Right renal pelvis (tissue), 4 donors: Measurements from ENCODE around the gene MAN2B2. TPM values are rescaled to one million over a fixed set of nuclear protein-coding genes. Genes with fewer than 3 reads are reported as not detected.
A peak's percentile ranks its signal among the peaks of the same experiment; 100 is the strongest.
"Not testable (repeated sequence)": the region's sequence is repeated elsewhere in the genome, so short reads cannot be mapped to it uniquely, and the experiment has no call there.

Experiments used
- DNase-seq, 4 donors: peaks; one replicate each; pipeline ENCODE4 v3.0.0-alpha.2; 2013; ENCODE audit warnings: low read depth in 4 of 4, low spot score in 3 of 4, missing footprints in 1 of 4
- polyA plus RNA-seq, 4 donors: library from polyadenylated mRNA; unstranded; fragments of 120-200 nt; gene quantifications; one replicate each; pipeline ENCODE4 v1.2.1, GENCODE V29; 2013; ENCODE audit not compliant: insufficient read length in 4 of 4

Gene MAN2B2
- polyA plus RNA-seq, 4 donors = 17.9 to 19.5 (median 18.3) TPM

DNA sequence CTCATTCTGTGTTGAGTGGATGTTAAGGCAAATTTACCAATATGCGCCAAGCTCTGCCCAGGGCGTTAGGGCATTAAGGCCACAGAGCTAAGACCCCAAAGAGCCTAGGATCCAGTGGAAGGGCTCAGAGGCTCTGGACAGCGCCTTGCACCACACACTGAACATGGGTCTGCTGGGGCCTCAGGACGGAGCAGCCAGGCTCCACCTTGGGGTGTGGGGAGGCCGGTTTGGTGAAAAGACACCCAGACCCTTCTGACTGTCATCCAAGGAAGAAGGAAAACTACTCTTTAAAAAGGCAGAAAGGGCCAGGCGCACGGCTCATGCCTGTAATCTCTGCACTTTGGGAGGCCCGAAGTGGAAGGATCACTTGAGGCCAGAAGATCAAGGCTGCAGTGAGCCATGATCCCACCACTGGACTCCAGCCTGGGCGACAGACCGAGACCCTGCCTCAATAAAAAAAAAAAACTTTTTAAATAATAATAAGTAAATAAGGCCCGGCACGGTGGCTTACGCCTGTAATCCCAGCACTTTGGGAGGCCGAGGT, 64.2 kb downstream of the MAN2B2 start:
- no peak for DNase-seq

DNA sequence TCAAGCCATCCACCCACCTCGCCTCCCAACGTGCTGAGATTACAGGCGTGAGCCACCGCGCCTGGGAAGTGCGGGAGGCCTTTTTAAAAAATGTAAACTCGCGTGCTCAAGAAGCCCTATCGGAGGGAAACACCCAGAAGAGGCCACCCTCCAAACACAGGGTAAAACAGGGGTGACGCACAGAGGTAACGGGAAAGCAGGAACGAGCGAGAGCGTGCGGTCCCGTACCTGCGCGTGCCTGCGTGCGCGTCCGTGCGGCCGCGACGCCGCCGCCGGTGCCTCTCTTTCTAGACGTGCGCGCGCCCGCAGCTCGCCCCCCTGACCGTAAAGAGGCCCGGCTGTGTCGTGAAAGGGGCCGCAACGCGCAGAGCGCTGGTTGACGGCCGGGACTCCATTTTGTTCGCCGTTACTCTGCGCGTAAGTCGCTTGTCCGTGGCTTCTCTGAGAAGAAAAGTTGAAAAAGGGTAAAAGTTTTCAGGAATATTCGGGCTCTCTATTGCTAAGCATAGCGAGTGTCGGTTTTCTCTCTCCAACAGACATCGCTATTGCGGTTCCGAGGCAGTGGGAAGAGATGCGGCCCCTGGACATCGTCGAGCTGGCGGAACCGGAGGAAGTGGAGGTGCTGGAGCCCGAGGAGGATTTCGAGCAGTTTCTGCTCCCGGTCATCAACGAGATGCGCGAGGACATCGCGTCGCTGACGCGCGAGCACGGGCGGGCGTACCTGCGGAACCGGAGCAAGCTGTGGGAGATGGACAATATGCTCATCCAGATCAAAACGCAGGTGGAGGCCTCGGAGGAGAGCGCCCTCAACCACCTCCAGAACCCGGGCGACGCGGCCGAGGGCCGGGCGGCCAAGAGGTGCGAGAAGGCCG, 65.5 kb downstream of the MAN2B2 start, which contains the start of gene MRFAP1:
MRFAP1 (plus strand) TSS at position 394 of the 872 bp plus-strand sequence; CDS start at position 572, 178 bp downstream.
- peak; percentile 86 to 91 (median 88) for DNase-seq

DNA sequence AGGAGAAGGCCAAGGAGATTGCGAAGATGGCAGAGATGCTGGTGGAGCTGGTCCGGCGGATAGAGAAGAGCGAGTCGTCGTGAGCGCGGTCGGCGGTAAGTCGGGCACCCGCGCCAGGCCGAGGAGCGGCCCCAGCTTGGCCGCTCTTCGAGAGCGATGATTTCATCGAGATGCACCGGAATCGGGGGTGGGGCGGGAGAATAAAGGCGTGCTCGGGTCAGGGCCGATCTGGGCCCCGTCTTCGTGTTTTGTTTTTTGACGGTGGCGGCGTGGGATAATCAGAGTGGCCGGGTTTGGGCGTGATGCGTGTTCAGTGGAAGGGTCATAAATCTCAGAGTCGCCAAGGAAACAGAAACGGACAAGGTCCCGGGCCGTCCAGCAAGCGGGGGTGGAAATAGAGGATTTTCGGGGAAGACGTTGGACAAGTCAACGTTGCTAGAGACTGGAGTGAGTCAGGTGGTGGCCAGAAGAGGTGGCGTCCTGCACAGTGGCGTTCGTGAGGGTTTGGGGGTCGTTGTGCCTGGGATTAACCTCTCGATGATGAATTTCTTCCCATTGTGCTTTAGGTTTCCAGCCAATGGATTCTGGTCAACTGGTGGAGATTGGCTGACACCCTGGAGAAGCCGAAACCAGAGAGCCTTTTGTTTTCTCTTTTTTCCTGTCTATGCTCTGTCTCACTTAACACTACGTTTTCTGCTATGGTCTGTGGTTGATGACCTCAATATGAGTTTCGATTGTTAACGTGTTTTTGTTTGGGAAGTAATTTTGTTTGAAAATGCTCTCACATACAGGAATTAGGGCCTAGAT, 66.4 kb downstream of the MAN2B2 start:
- DNase-seq = peak in 2 of 4 donors; percentile 39 to 41

DNA sequence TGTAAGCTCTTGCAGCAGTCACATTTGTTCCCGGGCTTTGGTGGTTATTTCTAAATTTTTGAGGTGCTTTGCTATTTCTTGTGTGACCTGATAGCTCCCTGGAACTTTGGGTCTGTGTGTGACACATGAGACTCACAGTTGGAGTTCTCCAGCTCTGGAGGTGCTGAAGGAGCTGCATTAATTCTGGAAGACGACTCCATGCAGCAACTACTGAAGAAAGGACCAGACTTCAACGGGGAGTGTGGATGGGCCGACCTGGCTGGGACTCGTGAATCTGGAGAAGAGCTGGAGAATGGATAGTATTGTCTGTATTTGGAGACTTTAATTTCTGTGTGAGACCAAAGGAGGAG, 67.0 kb downstream of the MAN2B2 start:
- no peak for DNase-seq

DNA sequence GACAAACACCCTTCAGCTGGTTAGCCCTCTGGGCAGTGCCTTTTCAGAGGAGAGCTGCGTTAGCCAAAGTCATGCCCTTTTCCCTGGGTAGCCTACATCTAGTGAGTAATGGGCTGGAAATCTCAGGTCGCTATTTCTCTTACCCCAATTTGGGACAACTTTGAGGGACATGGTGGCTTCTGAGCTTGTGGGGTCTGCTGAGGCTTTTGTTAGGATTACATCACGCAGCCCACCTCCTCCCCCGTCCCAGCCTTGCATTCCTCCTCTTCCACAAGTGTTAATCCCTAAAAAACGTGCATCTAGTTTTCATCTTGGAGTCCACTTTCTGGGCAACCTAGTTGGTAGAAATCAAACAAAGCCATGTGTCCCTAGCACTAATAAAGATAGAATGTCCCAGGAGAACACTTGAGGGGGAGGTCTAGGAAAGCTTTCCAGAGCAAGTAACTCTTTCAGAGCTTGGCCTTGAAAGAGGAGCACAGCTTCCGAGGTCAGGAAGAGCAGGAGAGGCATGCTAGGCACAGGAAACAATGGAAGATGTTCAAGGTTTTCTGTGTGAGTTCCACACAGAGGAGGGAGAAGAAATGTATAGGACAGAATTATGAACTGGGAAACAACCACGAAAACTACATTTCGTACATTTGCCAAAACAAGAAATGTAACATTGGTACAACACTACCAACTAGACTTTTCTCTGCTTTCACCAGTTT, 68.3 kb downstream of the MAN2B2 start:
- DNase-seq = no peak

DNA sequence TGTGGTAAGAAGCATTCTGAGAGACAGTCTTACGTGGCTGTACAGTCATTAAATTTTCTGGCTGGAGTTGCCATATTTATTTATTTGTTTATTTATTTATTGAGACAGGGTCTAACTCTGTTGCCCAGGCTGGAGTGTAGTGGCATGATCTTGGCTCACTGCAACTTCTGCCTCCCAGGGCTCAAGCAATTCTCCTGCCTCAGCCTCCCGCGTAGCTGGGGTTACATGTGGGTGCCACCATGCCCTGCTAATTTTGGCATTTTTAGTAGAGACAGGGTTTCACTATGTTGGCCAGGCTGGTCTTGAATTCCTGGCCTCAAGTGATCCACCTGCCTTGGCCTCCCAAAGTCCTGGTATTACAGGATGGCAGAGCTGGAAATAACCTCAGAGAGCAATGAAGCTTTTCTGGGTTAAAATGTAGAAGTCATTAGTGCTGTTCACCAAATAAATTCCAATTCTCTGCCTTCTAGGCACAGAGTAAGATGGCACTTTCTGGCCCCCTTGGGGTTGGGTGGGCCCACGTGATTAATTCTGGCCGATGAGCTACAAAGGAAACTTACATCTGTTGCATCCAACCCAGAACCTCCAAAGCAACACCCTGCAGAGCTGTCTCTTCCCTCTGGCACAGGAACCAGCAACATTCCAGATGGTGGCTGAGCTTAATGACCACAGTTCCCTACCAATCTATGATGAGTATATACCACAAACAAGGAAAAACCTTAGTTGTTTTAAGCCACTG, 70.0 kb downstream of the MAN2B2 start:
- no peak for DNase-seq

DNA sequence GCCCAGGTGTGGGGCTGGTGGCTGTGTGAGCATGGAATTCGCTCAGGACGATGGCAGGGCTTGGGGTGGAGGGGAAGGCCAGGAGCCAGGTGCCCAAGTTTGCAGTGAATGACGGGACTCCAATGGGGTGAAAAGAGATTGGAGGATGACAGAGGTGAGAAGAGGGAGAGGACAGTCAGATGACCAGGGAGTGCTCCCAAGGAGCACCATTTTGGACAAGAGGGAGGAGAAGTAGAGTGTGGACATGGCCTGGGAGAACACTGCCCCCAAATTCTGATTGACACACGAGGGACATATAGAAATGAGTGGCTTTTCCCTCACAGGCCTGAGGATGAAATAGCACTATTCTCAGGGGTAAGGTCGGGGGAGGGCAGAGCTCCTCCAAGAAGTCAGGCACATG, 72.2 kb downstream of the MAN2B2 start:
- DNase-seq = no peak

DNA sequence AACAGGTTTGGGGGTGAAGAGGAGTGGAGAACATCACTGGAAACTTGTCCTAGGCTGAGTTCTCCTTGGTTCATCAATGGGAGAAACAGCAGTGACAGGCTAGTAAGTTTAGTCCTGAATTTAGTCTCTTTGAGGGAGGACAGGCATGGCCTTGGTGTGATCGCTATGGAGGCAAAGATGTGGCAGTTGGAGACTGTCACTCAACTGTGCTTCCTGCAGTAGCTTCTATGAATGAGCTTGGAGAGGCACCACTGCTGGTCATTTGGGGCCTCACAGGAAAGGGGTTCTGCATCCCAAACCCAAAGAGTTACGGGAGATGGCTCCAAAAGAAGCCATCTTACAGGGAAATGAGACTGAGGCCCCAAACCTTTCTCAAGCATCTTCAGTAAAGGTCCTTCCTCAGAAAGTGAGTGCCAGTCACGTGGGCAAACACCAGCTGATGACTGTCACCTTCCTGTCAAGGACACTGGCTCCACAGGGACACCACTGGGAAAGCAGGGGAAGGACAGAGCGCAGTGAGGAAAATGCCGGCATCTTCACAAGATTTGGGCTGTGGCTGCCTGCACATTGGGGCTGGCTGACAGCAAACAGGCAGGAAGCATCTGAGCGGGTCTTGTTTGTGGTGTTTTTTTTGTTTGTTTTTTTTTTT, 72.7 kb downstream of the MAN2B2 start:
- DNase-seq = no peak

DNA sequence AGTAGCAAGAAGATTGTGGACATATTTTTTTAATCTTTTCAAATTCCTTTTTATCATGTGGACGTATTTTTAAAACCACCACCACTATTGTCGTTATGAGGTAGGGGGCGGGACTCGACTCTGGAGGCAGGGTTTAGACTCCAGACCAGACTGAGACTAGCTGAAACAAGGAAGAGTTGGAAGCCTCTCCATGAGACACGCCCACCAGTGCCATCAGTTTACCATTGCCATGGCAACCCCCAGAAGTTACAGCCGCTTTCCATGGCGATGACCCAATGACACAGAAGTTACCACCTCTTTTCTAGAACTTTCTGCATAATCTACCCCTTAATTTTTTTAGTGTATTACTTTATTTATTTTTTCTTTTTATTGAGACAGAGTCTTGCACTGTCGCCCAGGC, 74.2 kb downstream of the MAN2B2 start:
- DNase-seq = no peak

DNA sequence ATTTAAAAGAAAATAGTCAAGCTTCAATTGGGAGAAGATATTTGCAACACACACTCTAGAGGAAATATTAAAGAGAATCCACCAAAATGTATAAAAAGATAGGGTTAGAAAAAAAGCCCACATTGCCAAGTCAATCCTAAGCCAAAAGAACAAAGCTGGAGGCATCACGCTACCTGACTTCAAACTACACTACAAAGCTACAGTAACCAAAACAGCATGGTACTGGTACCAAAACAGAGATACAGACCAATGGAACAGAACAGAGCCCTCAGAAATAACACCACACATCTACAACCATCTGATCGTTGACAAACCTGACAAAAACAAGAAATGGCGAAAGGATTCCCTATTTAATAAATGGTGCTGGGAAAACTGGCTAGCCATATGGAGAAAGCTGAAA, 79.2 kb downstream of the MAN2B2 start:
- not testable (repeated sequence) for DNase-seq

DNA sequence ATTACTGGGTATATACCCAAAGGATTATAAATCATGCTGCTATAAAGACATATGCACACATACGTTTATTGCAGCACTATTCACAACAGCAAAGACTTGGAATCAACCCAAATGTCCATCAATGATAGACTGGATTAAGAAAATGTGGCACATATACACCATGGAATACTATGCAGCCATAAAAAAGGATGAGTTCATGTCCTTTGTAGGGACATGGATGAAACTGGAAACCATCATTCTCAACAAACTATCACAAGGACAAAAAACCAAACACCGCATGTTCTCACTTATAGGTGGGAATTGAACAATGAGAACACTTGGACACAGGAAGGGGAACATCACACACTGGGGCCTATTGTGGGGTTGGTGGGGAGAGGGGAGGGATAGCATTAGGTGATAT, 80.3 kb downstream of the MAN2B2 start:
- not testable (repeated sequence) for DNase-seq

DNA sequence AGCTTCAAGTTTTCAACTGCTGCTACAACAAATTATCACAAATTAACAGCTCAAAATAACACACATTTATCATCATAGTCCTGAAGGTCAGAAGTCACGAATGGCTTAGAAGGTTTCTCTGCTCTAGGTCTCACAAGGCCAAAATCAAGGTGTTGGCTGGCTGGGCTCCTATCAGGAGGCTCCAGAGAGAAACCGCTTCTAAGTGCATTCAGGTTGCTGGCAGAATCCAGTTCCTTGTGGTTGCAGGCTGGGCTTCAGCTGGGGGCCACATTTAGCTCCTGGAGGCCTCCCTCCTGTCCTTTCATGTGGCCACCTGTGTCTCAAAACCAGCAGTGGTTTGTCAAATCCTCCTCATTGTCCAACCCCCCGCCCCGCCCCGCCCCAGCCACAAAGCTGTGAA, 80.9 kb downstream of the MAN2B2 start:
- no peak for DNase-seq

DNA sequence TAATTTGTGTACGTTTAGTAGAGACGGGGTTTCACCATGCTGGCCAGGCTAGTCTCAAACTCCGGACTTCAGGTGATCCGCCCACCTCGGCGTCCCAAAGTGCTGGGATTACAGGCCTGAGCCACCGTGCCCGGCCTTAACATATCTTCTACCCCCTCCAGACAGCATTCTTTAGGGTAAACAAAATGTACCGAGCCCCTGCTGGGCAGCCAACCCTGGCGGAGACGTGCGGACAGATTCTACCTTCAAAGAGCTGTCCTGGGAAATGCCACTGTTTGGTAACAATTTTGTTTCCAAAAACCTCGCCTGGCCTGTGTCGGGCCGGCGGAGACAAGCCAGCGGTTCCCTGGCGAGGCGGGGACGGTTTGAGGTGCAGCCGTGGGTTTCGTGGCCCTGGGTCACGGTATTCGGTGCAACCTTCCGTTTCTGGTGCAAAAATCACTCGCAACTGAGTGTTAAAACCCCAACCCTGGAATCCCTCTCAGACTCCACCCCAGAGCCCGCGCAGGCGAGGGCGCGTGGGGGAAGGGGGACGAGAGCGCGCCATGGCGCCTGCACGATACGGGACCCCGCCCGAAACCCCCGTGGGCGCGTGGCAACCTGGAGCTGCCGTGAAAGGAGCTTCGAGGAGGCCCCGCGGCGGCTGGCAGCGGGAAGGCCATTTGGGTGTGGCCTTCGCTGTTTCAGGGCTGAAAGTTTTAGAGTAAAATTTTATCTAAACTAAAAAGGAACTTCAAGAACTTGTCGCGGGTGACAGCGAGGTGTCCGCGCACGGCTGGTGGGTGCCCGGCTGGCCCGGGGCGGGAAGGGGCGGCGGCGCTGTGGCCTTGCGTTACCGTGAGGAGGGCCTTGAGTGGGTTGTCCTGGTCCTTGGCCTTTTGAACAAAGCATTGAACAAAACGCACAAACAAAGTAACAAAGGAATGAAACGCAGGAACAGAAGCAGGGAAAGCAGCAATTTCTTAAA, 82.5 kb downstream of the MAN2B2 start:
- DNase-seq = no peak

DNA sequence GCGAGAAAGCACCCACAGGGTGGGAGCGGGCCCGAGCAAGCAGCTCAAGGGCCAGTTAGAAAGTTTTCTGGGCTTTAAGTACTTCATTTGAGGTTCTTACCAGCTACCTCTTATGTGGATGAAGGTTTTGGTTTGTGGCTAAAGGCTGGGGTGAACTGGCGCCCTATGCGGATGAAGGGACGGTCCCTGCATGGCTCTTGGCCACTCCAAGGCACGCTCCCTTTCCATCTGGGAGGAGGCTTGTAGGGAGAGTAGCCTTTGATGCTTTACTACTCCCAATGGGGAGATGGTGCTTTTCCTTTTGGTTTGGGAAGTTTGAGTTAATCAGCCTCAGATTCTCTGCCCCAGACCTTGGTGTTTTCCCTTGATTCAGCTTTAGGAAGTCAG, 83.2 kb downstream of the MAN2B2 start:
- no peak for DNase-seq

DNA sequence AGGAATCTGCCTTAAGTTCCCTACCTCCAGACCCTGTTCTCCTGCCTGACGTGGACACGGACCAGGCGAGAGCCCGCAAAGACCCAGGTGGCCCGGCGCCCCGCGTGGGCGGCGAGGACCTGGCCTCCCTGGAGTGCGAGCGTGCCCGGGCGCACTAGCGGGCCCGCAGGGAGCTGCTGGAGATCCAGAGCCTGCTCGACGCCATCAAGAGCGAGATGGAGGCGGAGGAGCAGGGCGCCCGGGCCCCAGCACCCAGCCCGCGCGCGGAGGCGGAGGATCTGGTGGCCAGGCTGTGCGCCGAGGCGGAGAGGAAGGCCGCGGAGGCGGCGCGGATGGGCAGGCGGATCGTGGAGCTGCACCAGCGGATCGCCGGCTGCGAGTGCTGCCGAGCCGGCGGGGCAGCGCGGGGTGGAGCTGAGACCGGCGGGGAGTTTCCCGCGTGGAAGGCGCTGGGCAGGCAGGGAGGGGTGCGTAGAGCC, 83.6 kb downstream of the MAN2B2 start:
- no peak for DNase-seq

DNA sequence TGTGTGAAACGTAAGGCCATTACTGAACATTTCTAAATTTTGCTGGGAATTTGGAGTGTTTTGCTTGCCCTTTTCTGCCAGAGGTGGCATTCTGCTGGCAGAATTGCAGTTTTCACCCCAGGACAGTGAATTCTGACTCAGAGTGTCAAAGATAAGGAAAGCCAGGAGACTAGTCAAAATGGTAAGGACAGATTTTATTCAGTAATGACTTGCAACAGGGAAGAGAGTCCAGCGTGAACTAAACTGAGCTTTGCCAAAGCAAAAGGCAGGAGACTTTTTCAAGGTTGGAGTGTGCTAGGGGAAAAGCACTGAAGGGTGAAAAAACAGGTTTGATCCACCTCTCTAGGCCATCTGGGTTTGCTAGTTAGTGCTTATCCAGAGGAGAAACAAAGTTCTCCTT, 84.9 kb downstream of the MAN2B2 start:
- no peak for DNase-seq

DNA sequence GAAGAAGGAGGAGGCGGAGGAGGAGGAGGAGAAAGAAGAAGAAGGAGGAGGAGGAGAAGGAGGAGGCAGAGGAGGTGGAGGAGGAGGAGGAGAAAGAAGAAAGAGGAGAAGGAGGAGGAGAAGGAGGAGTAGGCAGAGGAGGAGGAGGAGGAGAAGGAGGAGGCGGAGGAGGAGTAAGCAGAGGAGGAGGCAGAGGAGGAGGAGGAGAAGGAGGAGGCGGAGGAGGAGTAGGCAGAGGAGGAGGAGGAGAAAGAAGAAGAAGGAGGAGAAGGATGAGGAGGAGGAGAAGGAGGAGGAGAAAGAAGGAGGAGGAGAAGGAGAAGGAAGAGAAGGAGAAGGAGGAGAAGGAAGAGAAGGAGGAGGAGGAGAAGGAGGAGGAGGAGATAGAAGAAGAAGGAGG, 85.4 kb downstream of the MAN2B2 start:
- DNase-seq = no peak

DNA sequence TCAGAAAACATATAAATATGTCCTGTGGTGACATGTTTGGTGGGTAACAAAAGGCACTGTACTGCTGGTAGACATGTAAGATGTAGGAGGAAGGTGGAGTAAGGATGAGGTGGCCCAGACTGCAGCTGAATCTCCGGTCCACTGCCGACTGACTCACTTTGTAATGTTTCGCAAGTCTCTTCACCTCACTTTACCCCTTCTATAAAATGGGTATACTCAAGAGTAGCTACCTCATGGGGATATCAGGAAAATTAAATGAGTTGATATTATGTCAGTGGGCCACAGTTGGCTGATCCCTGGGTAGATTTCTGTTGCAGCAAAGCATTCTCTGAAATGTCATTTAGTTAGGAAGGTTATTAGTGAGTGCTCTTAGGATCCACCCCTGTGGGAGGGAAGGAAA, 87.6 kb downstream of the MAN2B2 start:
- no peak for DNase-seq
